HUDEP-2 (cell line): ENCODE data around the gene SH2D5.
"Not testable (repeated sequence)": the region's sequence is repeated elsewhere in the genome, so short reads cannot be mapped to it uniquely, and the experiment has no call there.

ENCODE experiments used
- DNase-seq, 76 experiments: peaks; one replicate each; lab custom pipeline; 2025; ENCODE audit not compliant: unreplicated experiment in 76 of 76; lab: John Stamatoyannopoulos, UW

Gene SH2D5

DNA sequence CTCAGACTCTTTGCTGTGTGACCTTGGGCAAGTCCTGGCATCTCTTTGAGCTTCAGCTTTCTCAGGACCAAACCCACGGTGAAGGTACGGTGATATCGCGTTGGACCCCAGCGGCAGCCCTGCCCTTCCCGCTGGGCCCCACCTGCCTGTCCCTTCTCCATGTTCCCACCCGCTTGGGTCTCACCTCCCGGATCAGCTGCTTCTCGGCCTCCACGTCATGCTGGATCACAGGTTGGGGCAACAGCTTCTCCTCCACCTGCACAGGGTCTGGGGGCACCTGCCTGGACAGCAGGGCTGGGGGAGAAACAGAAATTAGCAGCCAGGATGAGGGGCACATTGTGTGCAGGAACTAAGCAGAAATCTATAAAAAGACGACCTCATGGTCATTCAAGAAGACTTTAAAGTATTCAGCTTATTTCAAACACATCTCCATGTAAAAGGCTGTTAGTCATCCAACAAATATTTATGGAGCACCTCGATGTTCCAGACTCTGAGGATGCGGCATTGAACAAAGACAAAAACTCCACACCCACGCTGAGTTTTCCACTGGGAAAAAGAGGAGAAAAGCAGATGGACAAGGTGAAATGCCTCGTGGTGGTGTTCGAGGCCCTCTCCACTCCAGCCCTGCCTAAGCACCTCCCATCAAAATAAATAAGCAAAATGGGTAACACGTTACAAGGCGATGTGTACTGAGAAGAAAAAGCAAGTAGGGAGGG, 34.1 kb downstream of the SH2D5 start:
- no peak for DNase-seq

DNA sequence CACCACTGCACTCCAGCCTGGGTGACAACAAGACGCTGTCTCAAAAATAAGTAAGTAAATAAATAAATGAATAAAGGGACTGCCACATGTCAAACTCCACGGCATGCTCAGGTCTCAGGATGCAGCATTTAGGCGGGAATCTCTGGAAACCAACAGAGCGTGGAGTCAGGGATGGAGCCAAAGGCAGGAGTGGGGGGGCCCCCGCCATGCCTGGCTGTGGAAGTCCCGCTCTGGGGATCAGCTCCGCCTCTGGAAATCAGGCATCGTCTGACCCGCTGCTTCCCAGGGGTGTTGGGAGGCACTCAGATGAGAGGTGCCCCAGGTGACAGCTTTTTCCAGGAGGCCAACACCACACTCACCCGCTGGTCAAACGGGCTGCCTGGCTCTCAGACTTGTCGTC, 34.9 kb downstream of the SH2D5 start:
- no peak for DNase-seq

- DNase-seq: peak in 74 of 76 experiments; percentile 23 to 89 (median 76)
Observed at GRCh38 chr1:20696397-20697333, 35.8 kb downstream of the SH2D5 start.

- no peak for DNase-seq
Observed at GRCh38 chr1:20695515-20695914, 37.0 kb downstream of the SH2D5 start.

GRCh38 chr1:20693623-20694022, 38.9 kb downstream of the SH2D5 start:
- DNase-seq: no peak

DNA sequence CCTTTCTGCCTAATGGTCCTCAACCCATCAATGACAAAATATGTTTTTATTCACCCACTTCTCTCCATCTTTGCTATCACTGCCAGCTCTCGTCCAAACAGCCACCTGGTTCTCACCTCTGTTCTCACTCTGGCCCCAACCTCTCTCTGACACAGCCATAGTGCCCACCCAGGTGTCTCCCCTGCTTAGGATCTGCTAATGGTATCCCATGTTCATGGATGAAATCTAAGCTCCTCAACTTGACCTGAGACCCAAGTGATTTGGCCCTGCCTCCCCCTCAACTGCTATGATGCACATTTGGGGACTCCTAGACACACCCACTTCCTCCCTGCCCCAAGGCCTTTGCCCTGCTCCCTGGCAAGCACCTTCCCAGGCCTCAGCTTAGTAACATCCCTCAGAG, 40.6 kb downstream of the SH2D5 start:
- no peak for DNase-seq

- no peak for DNase-seq
Observed at GRCh38 chr1:20689645-20690056, 42.9 kb downstream of the SH2D5 start.

- DNase-seq: no peak
Observed at GRCh38 chr1:20686883-20687725, 45.4 kb downstream of the SH2D5 start.

- DNase-seq: no peak
Observed at GRCh38 chr1:20685741-20686140, 46.8 kb downstream of the SH2D5 start.

DNA sequence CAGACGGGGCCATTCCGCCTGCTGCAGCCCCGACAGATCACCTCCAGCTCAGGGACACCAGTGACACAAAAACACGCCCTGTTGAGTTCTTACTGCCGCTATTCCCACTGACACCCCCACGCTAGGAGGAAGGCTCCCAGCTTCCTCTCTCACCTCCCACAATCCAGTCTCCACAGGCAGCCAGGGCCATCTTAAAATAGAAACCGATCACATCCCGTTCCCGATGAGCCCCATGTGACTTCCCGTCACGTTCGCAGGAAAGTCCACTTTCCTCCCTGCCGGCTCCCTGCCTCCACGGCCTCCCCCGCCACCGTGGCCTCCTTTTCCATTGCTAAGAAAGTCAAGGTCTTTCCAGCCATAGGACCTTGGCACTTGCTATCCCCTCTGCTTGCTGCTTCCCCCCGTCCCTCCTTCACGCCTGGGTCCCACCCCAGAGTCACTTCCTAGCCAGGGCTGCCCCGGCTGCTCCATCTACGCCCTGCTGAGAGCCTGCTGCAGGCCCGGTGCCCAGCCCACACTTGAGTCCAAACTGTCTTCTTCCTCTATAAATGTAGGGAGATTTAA, 47.3 kb downstream of the SH2D5 start:
- no peak for DNase-seq

DNA sequence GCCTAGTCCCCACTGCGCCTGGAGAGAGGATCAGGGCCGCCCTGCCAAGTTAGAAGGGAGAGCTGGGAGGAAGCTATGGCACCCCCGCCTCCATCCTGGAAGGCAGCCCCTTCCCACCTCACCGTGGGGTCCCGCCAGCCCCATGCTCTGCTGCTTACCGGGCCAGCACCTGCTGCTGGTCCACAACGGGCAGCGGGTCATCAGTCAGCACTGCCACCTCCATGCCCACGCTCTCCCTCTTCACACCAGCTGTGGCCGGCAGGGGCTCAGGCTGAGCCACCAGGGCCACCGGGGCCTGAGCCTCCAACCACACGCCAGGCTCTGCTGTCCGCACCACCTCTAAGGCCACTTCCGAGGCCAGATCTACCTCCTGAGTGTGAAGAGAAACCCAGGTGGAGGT, 47.9 kb downstream of the SH2D5 start:
- no peak for DNase-seq

- no peak for DNase-seq
Observed at GRCh38 chr1:20684050-20684620, 48.4 kb downstream of the SH2D5 start.

GRCh38 chr1:20683614-20684013, 48.9 kb downstream of the SH2D5 start:
- DNase-seq: no peak

DNA sequence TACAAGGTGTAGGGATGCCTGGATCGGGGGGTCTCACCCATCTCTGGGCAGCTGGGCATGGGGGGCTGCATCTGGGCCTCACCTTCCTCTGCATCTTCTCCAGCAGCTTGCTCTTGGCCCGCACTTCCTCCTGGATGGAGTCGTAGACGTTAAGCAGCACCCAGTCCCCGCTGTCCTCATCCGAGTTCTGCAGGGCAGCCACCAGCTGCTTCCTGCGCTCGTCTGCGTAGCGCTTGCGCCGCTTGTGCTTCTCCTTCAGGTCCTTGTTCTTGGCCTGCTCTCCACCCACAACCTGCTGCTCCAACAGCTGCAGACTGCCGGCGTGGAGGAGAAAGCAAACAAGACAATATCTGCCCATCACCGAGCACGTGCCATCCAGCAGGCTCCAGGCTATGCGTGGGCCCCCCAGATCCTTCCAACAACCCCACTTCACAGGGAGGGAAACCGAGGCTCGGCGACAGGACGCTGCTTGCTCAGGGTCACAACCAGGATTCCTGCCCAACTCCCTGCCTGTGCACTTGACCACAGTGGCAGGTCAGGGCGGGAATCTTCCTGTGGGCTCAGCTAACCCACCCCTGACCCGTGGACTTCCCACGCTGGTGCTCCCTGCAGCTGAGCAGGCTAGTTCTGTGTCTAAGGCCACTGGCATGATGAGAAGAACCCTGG, 49.8 kb downstream of the SH2D5 start:
- no peak for DNase-seq

DNA sequence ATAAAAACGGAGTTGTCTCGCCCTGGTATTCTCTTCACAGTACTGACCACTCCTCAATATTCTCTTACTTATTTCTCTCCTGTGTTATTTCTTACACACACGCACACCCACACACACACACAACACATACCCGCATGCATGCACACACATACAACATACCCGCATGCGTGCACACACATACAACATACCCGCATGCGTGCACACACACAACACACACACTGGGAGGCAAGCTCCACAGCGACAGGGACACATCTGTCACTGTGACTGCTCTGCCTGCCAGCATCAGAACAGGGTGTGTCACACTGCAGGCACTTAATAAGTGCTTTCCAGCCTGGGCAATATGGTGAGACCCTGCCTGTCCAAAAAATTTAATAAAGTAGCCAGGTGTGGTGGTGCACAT, 50.5 kb downstream of the SH2D5 start:
- no peak for DNase-seq

- DNase-seq: no peak
Observed at GRCh38 chr1:20680269-20680668, 52.2 kb downstream of the SH2D5 start.

- no peak for DNase-seq
Observed at GRCh38 chr1:20678599-20678998, 53.9 kb downstream of the SH2D5 start.

DNA sequence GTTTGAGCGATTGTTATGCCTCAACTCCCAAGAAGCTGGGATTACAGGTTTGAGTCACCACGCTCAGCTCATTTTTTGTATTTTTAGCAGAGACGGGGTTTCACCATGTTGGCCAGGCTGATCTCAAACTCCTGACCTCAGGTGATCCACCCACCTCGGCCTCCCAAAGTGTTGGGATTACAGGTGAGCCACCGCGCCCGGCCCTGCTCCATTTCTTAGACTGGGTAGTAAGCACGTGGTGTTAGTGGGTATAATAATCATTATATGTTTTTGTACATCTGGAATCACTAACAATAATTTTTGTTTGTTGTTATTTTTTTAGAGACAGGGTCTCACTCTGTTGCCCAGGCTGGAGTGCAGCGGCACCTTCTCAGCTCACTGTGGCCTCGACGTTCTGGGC, 58.9 kb downstream of the SH2D5 start:
- not testable (repeated sequence) for DNase-seq

DNA sequence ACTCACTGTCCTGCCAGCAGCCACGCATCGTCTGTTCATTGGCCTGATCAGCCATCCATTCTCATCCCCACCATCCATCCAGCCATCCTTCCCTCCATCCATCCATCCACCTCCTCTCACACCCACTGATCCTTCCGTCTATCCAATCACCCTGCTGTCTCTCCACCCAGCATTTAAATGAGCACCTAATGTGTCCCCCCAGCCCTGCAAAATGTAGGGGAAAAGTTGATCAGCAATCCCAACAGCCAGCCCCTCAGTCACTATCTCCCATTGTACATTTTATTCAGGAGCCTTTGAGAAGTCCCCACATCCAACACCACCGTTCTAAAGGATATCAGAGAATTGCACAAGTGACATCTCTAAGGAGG, 60.3 kb downstream of the SH2D5 start:
- DNase-seq: no peak

DNA sequence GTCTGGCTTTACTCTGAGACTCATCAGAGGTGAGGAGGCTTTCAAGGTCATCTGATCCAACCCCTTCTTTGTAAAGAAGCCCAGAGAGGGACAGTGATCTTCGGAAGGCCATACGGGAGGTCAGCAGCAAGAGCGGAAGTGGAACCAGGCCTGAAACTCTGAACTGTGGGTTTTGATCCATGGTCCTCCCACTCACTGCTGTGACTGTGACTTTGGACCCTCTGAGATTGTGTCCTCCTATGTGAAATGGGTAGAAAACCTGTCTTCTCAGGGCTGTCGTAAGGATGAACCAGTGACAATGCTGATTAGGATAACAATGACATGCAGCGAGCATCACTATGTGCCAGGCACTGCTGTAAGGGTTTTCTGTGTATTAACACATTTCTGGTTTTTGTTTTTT, 61.6 kb downstream of the SH2D5 start:
- DNase-seq: no peak
